H1 (cell line): ENCODE data around the gene PDE6D. TPM values are rescaled to one million over a fixed set of nuclear protein-coding genes. Genes with fewer than 3 reads are reported as not detected.

Experiments used
- CBX8 ChIP-seq: fragments of 300-800, 300-1000 bp; sonication (generic); IDR thresholded peaks from 2 replicates; pipeline ENCODE4 v1.7.1; 2016; ENCODE audit warnings: low read depth, low read length, borderline replicate concordance
- CHD7 ChIP-seq: fragments of 300-600 bp; sonication (generic); IDR thresholded peaks from 2 replicates; pipeline ENCODE4 v1.7.1; 2012; ENCODE audit warnings: low read length, moderate library complexity, mild to moderate bottlenecking, inconsistent platforms; ENCODE audit not compliant: insufficient replicate concordance
- EGR1 ChIP-seq: IDR thresholded peaks from 2 replicates; pipeline ENCODE4 v1.6.1; 2011; ENCODE audit warnings: low read depth, low read length, borderline replicate concordance
- EP300 ChIP-seq, 2 experiments: IDR thresholded peaks; 1 replicate in 1 of 2; 2 replicates in 1 of 2; pipeline ENCODE4 v1.6.1; 2011 to 2012; ENCODE audit warnings: low read depth in 2 of 2, low read length in 2 of 2, mild to moderate bottlenecking in 2 of 2, borderline replicate concordance in 1 of 2, inconsistent platforms in 1 of 2, moderate library complexity in 1 of 2
- polyA plus RNA-seq, 7 experiments: library from polyadenylated mRNA; depleted of rRNA in 3 of 7; stranded (reverse) in 5 of 7; unstranded in 2 of 7; fragments of >200 nt in 5 of 7; fragments of 200-250 nt in 2 of 7; gene quantifications; 1 replicate in 5 of 7; 2 replicates in 1 of 7; 4 replicates in 1 of 7; pipeline versions ENCODE4 v1.2.1 to v1.2.3, GENCODE V29; 2011 to 2013; ENCODE audit warnings: missing spikeins in 2 of 7, mixed read lengths in 2 of 7
- total RNA-seq: library from RNA; stranded (reverse); fragmentation: NEBNext Ultra II Directional; extraction: Animal tissue kit (Norgen Biotek cat#: 25700); gene quantifications from 2 replicates; pipeline ENCODE4 v1.2.1, GENCODE V29; 2021

The PDE6D gene
- total and polyA plus RNA-seq, 2 of the 8 experiments (the other 6 are each of a cell fraction or from before 2014, with no cell fraction given) = 33.7 to 63.9 TPM

- TF ChIP-seq CHD7 = no peak
- no peak for TF ChIP-seq EGR1
- no peak for TF ChIP-seq EP300 (IDR thresholded peaks at IDR 0.05; ENCODE audit: borderline replicate concordance in 1 of 2, low read depth in 2 of 2, low read length in 2 of 2)
- no peak for TF ChIP-seq CBX8
Observed at GRCh38 chr2:231726276-231726675, 54.8 kb downstream of the PDE6D start (continued).
